Cortex of kidney (tissue), 1 donor: ENCODE results near the gene MTFMT.
"Not testable (repeated sequence)": the region's sequence is repeated elsewhere in the genome, so short reads cannot be mapped to it uniquely, and the experiment has no call there.

Source experiments
- DNase-seq: peaks from one replicate; lab custom pipeline; 2025; lab: John Stamatoyannopoulos, UW

The MTFMT gene

DNA sequence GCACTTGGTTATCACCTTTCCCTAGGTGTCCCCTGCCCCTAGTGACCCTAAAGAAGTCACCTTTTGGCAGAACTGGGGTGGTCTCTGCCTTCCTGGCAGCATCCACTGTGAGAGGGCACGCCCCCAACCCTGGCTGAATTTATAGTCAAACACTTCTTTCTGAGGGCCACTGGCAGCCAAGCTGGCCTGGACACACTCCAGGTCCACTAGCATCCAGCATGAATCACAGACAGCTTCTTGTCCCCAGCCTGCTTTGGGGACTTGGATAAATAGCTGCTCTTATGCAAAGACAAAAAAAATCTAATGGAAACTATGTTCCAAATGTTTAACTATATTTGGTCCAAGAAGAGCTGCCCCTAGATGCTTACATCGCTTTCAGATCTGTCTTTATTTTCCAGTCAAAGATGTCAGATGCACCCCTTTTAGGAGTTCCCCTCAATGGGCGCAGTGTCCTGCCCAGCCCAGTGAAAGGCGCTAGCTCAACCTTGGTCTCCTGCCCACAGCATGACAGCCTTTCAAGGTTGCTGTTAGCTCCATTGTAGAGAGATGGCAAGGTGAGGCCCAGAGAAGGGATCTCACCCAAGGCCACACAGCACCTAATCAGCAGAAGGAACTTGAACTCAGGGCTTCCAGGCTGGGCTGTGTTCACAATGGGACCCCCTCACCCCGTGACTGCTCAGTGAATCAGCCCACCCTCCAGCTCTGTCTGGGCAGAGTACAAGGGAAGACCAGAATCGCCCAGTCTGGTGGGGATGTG, 31.4 kb upstream of the MTFMT start:
- no peak for DNase-seq

DNA sequence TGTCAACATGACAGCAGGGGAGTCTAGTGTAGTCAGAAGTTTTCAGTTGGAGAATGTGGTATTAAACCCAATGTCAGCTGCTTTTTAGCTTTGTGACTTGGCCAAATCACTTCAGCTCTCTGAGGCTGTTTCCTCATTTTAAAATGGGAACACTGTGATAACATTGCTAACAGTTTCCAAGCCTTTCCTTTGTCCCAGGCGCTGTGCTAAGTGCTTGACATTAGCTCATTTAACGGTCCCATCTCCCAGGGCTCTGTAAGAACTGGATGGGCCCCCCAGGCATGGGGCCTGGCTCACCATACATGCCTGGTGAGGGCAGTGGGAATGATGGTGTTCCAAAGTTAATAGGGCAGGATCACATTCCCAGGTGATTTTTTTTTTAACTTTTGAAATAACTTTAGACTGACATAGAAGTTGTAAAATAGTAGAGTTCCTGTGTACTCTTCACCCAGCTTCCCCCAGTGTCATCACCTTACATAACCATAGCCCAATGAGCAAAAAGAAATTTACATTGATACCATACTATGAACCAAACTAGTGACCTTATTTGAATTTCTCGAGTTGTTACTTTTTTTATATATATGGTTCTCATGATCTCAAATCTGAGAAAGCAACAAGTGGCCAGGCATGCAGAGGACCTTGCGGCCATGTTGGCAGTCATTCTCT, 30.6 kb upstream of the MTFMT start:
- no peak for DNase-seq

DNA sequence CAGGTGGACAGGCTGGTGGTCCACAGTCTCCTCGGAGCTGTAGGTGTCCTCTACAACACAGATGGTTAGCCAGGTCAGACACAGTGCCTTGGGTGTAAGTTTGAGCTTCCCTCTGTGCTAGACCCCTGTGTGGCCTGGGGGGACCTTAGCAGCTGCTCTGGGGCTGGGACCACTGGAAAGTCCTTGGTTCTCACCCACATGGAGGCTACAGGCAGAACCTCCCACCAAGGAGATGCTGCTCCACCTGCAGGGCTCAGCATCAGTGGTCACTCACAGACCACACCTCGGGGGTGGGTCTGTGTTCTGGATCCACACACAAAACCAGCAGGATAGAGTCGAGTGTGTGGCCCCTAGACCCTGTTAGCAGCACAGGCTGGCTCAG, 29.9 kb upstream of the MTFMT start:
- DNase-seq = no peak

DNA sequence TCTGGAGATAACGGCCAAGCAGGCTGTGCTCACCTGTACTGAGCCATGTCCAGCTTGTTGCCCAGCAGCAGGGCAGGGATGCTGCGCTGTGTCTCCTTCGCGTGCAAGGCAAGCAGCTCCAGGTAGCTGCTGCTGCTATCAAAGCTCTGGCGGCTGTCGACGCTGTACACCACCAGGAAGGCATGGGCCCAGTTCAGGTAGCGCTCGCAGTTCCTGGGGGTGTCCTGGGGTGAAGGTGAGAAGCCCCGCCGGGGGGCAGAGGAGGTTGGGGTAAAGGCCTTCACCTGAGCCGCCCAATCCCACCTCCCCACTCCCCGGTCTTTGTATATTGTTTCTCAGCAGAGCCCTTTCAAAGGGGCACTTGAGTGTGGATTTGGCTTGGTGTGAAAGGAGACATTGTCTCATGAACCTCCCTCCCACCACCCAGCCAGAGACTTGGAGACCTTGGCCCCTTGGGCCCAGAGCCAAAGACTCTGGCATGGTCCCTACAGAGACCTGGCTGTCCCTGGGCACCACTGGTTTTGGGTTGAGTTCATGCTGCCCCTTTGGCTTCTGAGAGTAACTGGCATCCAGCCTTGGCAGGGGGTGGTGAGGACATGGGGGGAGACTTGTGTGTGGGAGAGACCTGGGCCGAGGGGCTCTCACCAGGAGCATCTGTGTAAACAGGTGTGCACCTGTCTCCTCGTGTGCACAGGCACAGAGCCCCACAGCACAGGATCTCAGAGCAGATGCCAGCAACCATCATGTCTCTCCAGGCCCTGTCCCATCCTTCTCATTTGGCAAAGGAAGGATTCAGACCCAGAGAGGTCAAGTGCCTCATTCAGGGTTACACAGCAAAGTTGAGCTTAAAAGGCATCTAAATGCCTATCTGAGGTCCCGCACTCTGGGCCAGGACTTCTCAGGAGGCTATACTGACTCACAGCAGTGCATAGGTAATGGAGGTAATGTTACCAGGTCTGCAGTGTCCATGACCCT, 29.2 kb upstream of the MTFMT start:
- no peak for DNase-seq

DNA sequence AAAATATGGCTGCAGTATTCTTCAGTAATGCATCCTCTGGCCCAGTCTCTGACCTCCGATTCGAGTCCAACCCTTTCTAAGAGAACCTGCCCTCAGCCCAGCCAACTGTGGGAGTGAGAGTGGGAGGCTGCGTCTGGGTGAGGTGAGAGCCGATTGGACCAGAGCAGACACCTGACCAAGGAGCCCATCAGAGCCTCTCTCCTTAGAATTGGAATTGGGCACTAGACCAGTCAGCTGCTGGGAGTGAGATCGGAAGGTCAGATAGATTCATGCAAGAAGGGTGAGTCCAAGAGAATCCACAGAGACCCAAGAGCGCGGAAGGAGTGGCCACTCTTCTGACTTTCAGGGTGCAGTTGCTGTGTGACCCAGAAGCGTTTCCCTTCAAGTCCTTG, 28.1 kb upstream of the MTFMT start:
- no peak for DNase-seq

DNA sequence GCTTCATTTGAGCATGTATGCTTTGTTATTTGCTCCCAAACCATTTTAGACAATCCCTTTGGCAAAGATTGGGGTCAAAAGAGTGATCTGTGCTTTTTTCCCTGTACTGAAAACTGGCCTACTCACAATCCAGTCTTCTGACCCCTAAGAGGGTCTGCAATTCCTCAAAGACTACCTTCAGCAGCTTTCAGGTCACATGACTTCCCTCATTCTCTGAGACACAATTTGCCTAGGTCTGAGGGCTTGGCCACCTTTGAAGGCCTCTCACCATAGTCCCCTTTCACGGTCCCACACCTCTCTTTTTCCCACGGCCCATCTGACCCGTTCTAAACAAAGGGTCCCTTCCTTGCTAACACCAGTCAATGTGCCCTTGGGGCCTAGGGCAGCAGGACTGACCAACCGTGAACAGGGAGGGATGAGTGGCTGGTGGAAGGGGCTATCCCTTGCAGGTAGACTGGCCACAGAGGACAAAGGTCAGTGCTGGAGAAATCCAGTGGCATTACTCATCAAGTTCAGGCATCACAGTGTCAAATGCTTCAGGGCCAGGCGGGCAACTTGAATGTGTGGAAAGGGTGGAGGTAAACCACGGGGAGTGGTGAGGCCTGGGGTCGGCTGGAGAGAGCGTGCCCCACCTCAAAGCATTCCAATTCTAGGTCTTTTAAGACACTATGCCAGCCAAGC, 27.6 kb upstream of the MTFMT start:
- no peak for DNase-seq

DNA sequence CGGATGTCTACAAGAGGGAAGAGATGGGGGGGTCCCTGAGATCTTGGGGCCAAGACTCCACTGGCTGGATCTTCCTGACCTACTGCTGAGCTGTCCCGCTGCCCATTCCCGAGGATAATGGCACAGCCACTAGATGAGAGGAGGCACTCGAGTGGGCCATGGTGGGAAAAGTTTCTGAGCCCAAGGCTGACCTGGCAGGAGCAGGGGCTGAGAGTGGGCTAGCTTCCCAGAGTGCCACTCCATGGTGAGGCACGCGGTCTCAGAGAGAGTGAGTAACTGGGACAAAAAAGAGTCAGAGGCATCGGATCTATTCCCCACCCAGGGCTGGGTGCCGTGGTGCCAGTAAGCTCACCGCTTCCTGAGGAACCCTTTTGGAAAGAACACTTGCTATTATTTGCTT, 26.7 kb upstream of the MTFMT start:
- DNase-seq = no peak

DNA sequence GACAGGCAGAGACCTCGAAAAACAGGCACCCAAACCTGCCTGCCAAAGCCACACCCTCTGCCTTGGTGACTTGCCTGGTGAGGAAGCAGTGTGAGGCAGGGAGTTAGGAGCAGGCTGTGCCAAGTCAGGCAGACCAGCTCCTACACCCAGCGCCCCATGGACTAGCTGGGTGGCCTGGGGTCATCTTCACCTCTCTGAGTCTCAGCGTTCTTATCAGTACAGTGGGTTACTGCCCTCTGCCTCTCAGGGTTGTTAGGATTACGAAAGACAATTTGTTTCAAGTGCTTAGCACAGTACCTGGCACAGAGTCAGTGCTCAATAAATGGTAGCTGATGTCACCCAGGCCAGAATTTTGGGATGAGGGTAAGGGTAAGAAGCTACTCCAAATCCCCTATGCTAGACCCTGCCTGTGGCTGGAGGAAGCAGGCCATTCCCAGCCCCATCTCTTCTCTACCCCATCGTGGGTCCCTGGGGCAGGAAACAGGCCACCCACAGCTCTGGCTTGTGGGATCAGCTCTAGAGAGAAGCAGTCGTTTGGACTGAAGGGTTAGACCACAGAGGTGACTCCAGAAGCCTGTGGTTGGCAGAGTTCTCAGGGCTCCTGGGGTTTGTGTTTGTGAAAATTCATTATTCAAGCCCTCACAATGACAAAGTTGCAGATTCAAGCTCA, 25.9 kb upstream of the MTFMT start:
- no peak for DNase-seq

DNA sequence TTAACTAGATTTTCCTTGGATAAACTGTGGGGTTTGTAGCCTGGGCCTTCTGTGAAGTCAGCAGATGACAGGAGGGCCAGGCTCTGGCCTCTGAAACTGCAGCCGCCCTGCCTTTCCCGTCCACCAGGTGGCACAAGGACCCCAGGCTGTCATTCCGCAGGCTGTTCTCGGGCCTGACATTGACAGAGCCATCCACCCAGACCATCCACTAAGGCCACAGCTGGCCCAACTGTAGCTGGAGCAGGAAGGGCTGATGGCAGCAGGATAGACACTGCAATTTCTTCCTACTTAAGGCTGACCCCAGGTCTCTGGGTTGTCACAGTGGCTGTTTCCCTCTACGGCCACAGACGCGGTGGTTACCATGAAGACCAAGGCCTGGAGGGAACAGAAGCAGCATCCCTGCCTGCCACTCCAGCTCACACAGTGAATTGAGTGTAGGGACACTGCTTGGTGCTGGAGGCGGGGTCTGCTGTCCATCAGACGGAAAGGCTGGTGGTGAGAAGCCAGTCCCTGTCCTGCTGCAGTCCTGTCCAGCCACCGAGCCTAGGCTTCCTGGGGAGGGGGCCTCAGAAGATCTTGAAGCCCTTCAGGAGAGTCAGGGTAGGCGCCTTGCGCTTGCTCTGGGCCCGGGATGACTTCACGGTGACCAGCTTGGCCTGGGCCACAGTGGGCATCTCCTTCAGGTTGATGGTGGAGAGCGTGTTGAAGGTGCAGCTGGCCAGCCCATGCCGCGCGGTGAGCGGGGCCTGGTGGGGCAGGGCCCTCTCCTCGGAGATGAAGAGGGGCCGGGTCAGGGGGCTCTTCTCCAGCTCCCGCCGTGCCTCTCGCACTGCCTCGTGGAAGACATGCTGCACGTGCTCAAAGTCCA, 25.1 kb upstream of the MTFMT start:
- no peak for DNase-seq

DNA sequence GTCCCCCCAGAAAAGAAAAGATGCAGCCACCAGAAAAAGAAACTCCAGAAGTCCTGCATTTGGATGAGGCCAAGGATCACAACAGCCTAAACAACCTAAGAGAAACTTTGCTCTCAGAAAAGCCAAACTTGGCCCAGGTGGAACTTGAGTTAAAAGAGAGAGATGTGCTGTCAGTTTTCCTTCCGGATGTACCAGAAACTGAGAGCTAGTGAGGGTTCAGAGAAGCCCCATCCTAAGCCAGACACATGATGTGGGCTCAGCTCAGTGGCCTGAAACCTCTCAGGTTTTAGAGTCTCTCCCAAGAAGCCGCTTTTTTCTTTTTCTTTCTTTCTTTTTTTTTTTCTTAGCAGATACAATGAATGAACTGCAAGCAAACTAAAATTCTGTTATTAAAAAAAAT, 23.5 kb upstream of the MTFMT start:
- no peak for DNase-seq

DNA sequence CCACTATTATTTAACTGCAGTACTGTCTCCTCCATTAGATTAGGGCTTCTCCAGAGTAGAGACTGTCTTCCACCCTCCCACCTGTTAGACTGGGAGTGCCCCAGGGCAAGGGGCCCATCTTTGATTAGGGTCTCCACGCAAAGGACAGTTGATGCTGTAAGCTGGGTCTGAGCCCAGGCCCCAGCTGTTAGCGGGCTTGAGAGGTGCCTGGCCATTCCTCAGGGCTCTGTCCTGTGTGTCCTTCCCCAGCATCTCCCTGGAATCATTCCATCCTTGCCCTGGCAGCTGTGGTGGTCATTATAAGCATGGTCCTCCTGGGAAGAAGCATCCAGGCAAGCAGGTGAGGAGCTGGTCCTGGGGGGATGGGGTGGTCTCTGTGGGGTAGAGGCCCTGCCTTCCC, 21.8 kb upstream of the MTFMT start:
- no peak for DNase-seq

DNA sequence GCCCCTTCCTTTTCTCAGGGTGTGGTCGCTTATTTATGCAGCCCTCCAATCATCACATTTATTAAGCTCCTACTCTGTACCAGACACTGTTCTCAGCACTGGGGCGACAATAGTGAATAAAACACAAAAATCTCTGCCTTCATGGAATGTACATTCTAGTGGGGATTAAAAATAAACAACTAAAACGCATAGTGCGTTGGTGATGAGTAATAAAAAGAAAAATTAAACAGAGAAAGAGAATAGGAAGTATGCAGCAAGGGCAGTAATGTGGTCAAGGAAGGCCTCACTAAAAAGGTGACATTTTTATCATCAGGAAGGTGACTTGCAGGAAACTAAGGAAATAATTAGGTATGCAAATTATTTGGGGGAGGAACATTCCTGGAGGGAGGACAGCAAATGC, 20.8 kb upstream of the MTFMT start:
- no peak for DNase-seq

DNA sequence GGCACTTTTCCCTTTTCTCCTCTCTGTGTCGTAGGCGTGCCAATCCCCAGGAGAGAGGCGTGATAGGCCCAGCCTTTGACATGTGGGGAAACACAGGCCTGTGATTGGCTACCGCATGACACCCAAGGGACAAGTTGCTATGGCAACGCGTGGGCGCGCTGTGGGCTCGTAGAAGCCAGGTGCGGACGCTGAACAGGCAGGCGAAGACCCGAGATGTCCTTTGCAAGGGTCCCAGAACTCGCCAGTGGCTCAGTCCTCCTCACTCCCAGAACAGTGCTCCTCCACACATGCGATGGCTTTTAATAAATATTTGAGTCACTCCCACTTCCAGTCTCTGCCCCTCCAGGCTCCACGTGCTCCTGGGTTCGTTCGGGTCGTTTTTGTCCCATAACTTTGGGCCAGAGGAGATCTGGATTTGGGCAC, 20.0 kb upstream of the MTFMT start:
- no peak for DNase-seq

DNA sequence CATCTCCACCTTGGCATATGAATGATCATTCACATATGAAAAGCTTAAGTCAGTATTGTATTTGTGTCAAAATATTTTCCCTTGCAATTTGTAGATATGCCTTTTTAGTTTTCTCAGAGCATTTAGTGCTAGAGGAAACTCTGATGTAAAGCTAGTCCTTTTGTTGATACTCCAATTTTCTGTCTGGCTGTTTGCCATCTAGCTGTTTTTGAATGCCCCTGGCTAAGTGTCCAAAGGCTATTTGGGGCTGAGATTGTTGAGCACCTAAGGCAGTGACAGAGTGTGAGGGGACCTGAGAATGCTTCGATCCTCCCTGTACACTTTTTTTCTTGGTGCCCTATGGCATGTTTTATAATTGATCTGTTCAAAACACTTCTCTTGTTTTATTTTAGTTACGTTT, 18.8 kb upstream of the MTFMT start:
- DNase-seq = no peak

DNA sequence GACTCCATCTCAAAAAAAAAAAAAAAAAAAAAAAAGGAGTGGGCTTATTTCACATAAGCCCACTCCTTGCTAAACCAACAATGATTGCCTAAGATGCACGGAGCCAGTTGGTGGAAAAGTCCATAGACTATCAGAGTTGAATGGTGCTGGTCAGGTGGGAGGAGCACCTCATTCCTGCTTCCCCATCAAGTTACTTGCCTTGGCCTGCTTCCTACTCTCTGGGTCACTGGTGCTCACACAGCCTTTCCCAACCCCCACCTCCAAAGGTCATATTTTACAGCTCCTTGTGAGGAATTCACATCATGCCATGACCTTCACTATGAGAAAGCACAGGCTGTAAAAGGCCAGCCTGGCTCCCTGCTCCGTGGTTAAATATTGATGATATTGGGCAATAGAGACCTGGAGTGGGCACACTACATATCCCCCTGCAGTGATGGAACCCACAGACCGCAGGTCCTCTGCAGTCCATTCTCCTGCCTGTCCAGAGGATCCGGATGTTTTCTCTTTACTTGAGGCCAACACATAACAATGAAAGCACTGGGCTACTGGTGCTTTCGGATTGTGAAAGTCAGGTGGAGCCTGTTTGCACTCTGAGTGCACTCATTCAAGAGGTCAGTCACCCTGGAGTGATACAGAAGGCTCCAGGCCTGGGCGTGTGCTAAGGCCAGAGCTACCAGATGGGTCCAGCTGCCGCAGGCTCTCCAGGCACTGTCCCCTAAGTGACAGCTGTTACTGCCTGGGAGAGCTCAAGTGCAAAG, 15.5 kb upstream of the MTFMT start, which contains the start of gene SLC51B:
TSS of gene SLC51B (plus strand) at position 664 of the 758 bp plus-strand sequence. CDS start 4,618 bp downstream, outside the sequence.
- no peak for DNase-seq

DNA sequence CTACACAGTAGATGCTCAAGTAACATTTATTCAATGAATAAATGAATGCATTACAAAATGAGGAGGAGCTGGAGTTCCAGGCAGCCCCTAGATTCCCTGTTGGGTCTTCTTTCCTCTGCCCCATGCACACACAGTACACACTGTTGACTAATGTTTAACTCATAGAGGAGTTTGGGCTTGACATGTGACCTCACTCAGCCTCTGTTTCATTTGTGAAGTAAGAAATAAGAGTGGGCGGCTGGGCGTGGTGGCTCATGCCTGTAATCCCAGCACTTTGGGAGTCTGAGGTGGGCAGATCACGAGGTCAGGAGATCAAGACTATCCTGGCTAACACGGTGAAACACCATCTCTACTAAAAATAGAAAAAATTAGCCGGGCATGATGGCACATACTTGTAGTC, 14.8 kb upstream of the MTFMT start:
- DNase-seq = not testable (repeated sequence)

DNA sequence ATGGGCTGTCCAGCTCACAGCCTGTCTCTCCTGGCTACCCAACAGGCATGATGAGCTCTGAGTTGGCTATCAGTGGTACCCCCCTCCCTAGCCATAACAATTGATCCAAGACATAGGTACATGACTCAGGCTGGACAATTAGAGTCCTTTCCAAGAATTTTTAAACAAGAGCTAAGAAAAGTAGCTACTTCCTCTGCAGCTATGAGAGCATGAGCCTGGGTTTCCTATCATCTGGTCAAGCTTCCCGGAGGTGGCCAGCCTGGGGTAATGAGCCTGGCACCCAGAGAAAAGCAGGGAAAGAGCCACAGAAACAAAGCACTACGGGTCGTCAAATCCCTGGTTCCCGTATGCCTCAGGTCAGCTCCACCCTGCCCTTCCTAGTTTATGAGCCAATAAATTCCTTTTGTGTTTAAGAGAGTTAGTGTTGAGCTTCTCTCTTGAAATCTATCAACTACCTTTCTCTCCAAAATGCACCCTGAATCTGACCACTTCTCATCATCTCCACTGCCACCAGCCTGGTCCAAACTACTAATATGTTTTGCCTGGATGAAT, 13.4 kb upstream of the MTFMT start:
- DNase-seq = no peak

DNA sequence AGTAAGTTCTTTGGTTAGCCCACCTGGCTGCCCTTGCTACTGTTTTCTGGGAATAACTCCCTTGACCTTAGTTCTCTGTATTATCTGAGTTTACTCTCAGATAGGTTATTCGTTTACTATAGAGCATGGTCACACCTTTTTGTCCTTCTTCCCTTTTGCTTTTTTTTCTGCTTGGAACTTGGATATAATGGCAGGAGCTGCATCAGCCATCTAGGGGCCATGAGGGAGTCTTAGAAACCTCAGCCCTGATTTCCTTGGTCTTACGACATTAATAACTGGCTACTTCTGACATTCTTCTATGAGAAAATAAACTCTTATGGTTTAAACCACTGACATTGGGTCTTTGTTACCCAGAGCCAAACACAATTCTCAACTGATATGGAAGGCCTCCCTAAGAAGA, 12.3 kb upstream of the MTFMT start:
- DNase-seq = no peak

DNA sequence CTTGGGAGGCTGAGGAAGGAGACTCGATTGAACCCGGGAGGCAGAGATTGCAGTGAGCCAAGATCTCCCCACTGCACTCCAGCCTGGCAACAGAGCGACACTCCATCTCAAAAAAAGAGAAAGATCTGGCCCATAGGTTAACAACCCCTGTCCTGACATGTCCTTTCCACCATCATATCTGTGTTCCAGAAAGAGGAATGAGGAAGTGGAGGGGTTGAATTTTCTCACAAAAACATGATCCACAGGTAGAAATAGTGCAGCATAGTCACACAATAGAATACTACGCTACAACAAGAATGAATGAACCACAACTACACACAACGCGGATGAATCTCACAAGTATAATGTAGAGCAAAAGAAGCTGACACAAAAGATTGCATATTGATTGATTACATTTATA, 11.0 kb upstream of the MTFMT start:
- no peak for DNase-seq
